HK-2 (cell line): Measurements from ENCODE around the gene CASTOR2.
"Not testable (repeated sequence)": the region's sequence is repeated elsewhere in the genome, so short reads cannot be mapped to it uniquely, and the experiment has no call there.

Source experiments
- DNase-seq: peaks from one replicate; pipeline ENCODE4 v3.0.0-alpha.2; 2018; ENCODE audit not compliant: unreplicated experiment

The CASTOR2 gene

GRCh38 chr7:74964511-74965119 lies at the start of gene CASTOR2:
Gene CASTOR2 (plus strand): TSS chr7:74964705. CDS start chr7:74964986, 281 bp downstream.
- not testable (repeated sequence) for DNase-seq

DNA sequence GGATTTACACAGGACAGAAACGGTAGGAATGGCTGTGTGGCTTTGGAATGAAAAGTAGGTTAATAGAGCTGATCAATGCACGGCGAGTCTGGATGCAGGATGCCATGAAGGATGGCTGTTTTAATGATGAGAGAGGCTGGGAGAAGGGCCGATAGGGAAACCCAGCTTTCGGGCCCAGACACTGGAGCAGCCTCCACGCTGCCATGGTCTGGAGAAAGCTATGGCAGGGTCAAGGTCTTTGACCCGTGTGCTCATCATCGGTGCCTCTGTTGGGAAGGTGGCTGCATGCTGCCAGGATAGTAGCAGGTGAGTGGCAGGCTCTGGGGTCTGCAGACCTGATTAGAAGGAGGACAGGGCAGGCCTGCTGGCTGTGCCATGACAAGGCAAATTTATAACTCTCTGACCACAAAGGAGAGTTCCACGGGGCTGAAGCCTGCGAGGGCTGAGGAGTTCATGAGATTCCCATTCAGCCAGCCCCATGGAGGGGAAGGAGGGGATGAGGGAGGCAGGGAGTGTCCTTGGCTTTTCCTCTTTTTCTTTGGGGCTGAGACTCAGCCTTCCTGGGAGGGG lies 42.1 kb upstream of the CASTOR2 start:
- DNase-seq = not testable (repeated sequence)

DNA sequence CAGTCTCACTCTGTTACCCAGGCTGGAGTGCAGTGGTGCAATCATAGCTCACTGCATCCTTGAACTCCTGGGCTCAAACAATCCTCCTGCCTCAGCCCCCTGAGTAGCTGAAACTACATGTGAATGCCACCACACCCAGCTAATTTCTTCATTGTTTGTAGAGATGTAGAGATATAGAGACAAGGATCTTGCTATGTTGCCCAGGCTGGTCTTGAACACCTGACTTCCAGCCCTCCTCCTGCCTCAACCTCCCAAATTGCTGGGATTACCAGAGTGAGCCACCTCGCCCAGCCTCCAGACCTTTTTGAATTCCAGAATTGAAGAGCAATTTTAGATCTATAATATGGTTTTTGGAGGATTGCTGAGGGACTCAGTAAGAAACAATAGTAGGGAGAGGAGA lies 40.9 kb upstream of the CASTOR2 start:
- not testable (repeated sequence) for DNase-seq

- DNase-seq = not testable (repeated sequence)
Observed at GRCh38 chr7:74926968-74927367, 37.5 kb upstream of the CASTOR2 start.

GRCh38 chr7:74931563-74932328 lies 32.8 kb upstream of the CASTOR2 start:
- DNase-seq = not testable (repeated sequence)

DNA sequence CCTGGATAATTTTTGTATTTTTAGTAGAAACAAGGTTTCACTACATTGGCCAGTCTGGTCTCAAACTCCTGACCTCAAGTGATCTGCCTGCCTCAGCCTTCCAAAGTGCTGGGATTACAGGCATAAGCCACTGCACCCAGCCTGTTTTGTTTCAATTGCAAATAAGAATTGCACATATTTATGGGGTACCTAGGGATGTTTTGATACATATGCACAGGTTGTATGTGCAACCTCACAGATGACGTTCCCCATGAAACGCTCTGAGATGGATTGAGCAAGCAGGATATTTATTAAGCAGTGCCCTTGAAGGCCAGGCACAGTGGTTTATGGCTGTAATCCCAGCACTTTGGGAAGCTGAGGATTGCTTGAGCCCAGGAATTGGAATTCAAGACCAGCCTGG lies 25.1 kb upstream of the CASTOR2 start:
- not testable (repeated sequence) for DNase-seq

DNA sequence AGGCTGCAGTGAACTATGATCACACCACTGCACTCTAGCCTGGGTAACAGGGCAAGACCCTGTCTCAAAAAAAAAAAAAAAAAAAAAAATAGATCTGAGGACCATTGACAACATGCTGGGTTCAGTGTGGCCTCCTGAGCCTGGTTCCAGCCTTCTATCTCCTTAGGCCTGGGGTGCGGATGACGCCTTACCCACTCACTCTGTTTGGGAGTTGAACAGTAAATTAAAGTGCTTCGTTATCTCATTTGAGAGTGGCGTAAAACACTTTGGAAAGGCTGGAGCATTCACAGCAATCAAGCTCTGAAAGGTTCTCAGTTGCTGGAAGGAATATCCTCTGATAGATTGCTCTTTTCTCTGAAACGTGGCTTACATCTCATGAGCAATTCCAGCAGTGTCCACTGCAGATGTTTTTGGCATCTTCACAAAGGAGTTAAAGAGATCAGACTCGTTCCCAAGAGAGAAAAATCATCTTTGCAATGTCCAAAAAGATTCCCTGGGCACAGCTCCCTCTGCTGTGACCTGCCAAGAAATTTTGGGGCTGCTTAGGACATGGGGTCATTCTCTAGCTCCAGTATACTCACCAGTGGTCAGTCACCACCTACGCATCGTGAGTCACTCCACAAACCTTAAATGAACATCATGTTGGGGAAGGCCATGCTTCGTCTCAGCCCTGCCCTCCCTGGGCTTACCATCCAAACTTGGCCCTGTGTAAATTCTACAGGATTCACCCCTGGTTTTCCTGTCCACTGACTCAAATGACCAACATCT lies 23.0 kb upstream of the CASTOR2 start:
- DNase-seq = not testable (repeated sequence)

DNA sequence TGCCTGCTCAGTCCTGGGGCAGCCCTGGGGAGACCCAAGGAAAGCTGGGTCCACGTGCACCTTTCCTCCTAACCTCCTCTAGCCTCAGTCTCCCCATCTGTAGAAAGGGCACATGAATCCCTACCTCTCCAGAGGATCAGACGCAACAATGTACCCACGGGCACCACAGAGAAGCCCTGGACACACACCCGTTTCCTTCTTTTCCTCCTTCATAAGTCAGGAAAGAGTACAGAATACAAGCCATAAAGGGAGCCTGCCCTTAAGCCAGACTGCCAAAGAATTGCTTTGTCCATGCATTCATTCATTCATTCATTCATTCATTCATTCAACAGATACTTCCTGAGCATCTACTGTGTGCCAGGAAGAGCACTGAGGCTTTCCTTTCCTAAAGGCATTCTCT lies 20.6 kb upstream of the CASTOR2 start:
- not testable (repeated sequence) for DNase-seq

- DNase-seq = not testable (repeated sequence)
Observed at GRCh38 chr7:74947741-74948140, 16.8 kb upstream of the CASTOR2 start.

- DNase-seq = not testable (repeated sequence)
Observed at GRCh38 chr7:74953774-74954173, 10.7 kb upstream of the CASTOR2 start.

GRCh38 chr7:74958328-74958727 lies 6.2 kb upstream of the CASTOR2 start:
- not testable (repeated sequence) for DNase-seq

DNA sequence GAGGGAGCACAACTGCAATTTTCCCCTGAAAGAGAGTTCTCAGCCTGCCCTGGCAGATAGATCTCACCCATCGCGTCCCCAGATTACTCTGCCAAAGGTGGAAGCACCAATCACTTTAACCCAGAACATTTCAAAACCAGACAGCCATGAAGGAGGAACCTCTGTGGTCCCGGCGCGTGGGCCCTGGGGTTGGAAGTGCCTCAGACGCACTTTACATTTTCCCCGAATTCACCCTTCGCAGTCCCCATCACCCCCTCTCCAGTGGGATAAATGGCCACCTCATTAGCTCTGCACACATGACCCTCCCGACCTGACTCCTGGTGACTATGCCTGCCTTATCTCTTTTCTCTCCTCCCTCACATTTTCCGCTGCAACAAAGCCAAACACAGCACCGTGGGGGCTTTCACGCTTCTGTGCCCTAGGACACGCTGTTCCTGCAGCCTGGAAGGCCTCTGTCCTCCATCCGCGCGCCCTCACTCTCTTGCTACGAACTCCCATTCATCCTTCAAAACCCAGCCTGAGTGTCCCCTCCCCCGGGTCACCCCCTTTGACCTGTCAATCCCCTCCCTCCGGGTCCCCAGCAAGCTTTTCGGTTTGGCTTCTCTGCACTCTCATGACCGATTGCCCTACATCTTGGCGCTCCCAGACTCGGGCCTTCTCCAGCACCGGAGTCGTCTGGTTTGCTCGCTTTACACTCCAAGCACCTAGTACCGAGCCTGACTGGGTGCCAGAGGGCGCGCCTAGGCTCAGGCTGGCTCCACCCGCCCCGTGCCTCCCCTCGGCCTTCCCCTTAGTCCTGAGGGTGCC lies 598 bp upstream of the CASTOR2 start:
- DNase-seq = not testable (repeated sequence)

GRCh38 chr7:74966208-74966854 lies 1.8 kb downstream of the CASTOR2 start:
- not testable (repeated sequence) for DNase-seq

DNA sequence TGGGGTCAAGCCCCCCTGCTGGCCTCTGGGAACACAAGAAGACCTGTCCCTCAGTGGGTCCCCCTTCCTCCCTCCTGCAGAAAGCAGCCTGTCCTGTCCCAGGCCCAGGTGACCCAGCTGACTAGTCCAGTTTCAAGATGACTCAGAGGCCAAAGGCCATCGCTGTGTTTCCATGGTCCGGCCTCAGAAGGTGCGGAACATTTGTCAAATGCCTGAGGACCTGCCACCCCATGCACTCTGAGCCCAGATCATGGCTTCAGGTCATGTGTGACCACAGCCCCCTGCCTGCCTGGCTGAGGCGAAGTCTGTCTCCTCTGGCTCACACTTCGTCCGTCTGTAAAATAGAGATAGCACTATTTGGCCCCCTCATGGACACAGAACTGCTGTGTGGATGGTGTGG lies 2.4 kb downstream of the CASTOR2 start:
- DNase-seq = not testable (repeated sequence)

DNA sequence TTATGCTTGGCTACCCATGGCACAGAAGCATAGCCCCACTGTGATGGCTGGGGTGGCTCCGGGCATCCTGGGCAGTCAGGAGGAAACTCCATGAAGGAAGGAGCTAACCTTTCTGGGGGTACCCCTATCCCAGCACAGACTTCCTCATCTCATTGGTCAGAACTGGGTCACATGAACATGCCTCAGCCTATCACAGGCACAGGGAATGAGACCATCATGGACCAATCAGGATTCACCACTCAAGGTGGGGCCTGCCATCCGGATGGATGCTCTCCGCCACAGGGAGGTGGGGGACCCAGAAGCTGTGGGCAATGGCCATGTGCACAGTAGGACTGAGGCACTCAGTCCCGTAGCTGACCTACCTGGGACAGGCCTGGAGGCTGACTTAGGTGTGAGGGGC lies 6.9 kb downstream of the CASTOR2 start:
- not testable (repeated sequence) for DNase-seq

DNA sequence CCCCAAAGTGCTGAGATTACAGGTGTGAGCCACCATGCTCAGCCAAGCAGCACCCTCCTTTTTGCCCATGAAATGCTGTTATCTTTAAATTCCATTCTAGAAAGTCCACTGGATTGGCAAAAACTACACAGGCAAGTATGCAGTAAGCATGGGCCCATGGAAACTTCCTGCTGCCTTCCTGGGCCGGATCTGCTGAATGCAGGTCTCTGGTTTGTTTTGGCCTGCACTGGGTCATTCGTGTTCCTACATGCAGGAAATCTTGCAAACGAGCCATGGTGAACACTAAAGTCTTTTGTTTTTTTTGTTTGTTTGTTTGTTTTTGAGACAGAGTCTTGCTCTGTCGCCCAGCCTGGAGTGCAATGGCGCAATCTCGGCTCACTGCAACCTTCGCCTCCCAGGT lies 7.9 kb downstream of the CASTOR2 start:
- DNase-seq = not testable (repeated sequence)

- not testable (repeated sequence) for DNase-seq
Observed at GRCh38 chr7:74975959-74976358, 11.5 kb downstream of the CASTOR2 start.

DNA sequence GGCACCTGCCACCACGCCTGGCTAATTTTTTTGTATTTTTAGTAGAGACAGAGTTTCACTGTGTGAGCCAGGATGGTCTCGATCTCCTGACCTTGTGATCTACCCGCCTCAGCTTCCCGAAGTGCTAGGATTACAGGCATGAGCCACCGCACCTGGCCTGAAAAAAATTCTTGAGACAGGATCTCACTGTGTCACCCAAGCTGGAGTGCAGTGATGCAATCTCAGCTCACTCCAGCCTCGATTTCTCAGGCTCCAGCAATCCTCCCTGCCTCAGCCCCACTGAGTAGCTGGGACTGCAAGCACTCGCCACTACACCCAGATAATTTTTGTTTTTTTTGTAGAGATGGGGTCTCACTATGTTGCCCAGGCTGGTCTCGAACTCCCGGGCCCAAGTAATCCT lies 13.0 kb downstream of the CASTOR2 start:
- DNase-seq = not testable (repeated sequence)

DNA sequence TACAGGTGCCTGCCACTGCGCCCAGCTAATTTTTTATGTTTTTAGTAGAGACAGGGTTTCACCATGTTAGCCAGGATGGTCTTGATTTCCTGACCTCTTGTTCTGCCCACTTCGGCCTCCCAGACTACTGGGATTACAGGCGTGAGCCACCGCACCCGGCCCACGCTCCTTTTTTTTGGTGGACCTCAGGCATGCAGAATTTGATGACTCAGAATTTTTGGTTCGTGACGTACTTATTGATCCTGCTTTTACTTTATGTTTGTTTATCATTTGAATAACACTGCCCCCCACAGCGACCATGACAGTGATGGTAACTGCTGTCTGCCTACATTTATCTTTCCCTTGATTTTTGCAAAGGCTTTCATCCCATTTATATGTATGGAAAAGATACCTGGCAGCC lies 23.9 kb downstream of the CASTOR2 start:
- DNase-seq = not testable (repeated sequence)

GRCh38 chr7:74993121-74993520 lies 28.6 kb downstream of the CASTOR2 start:
- DNase-seq = no peak
